ENCODE measurements around the gene TEP1. TPM values are rescaled to one million over a fixed set of nuclear protein-coding genes. Genes with fewer than 3 reads are reported as not detected.

The TEP1 gene
- total RNA-seq, 2 donors from 2014 or later = 40.2 to 41.4 TPM

- Mint-ChIP-seq H3K4me1 (ENCODE audit: low read depth) (peaks cover 20% of the 10 kb centered on the region), H3K27me3 (ENCODE audit: low read depth) (no peaks in the 10 kb centered on the region), H3K36me3 (ENCODE audit: insufficient read depth in 2 of 2) (peaks cover 10 to 35% of the 10 kb centered on the region in 2 donors), H3K4me3 (no peak overlapping the region), H3K27ac (no peak overlapping the region), H3K9me3 (no peaks in the 10 kb centered on the region)
- no peak for ATAC-seq (replicated peaks in 1 of 2)
- no peak for DNase-seq
Measured at GRCh38 chr14:20397511-20397910, 15.8 kb downstream of the TEP1 start.

DNA sequence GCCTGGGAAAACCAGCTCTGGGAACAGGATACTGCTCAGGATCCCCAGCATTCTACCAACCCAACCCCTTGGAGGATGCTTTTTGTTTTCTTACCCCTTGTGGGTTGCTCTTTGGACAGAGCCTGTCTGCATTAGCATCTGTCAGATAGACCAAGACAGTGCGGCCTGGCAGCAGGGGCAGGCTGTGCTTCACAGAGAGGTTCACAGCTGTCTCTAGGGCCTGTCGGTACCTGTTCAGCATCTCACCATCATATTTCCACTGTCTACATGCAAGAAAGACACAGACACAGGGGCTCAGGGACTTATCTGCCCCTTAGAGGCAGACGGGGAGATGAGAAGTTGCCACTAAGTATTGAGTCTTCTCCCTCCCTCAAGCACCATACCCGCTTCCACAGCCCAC is 21.8 kb downstream of the TEP1 start:
- Mint-ChIP-seq H3K27ac (no peak overlapping the region), H3K4me3 (no peak overlapping the region), H3K36me3 (ENCODE audit: insufficient read depth in 2 of 2) (peaks cover 7 to 27% of the 10 kb centered on the region in 2 donors), H3K9me3 (no peaks in the 10 kb centered on the region), H3K27me3 (ENCODE audit: low read depth) (no peaks in the 10 kb centered on the region), H3K4me1 (ENCODE audit: low read depth) (no peaks in the 10 kb centered on the region)
- DNase-seq (no peak), ATAC-seq (replicated peaks in 1 of 2) (no peak)

DNA sequence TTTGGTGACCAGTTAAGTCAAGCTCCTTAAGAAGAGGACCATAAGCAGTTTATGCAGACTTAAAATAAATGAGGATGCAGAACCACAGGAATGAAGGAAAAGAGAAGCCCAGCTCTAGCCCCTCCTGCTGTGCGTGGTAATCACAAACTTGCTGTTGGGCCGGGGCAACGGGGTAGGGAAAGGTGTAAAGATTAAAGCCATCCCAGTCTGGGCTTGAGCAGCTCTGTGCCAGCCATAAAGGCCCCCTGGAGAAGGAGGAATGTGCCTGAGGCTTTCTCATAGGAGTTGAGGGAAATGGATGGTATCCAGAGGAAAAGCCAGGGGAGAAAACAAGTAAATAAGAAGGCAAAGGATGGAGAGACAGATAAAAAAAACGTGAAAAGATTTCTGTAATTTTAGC is 25.1 kb downstream of the TEP1 start:
- ATAC-seq (replicated peaks in 1 of 2) = no peak
- no peaks in the 10 kb centered on the region for H3K27me3 Mint-ChIP-seq (ENCODE audit: low read depth)
- H3K4me3 Mint-ChIP-seq = no peak overlapping the region
- H3K9me3 Mint-ChIP-seq = no peaks in the 10 kb centered on the region
- no peaks in the 10 kb centered on the region for H3K4me1 Mint-ChIP-seq (ENCODE audit: low read depth)
- H3K27ac Mint-ChIP-seq = no peak overlapping the region
- DNase-seq = no peak
- H3K36me3 Mint-ChIP-seq (ENCODE audit: insufficient read depth in 2 of 2) = peaks cover 8 to 20% of the 10 kb centered on the region in 2 donors

GRCh38 chr14:20387576-20387975 is 25.7 kb downstream of the TEP1 start:
- H3K36me3 Mint-ChIP-seq (ENCODE audit: insufficient read depth in 2 of 2) = peaks cover 8 to 18% of the 10 kb centered on the region in 2 donors
- H3K27ac Mint-ChIP-seq = no peak overlapping the region
- DNase-seq = no peak
- H3K4me3 Mint-ChIP-seq = no peak overlapping the region
- no peak for ATAC-seq (replicated peaks in 1 of 2)
- H3K9me3 Mint-ChIP-seq = no peaks in the 10 kb centered on the region
- no peaks in the 10 kb centered on the region for H3K27me3 Mint-ChIP-seq (ENCODE audit: low read depth)
- no peaks in the 10 kb centered on the region for H3K4me1 Mint-ChIP-seq (ENCODE audit: low read depth)

GRCh38 chr14:20386276-20386855 is 26.9 kb downstream of the TEP1 start:
- Mint-ChIP-seq H3K27ac (no peak overlapping the region), H3K4me1 (ENCODE audit: low read depth) (no peaks in the 10 kb centered on the region), H3K27me3 (ENCODE audit: low read depth) (no peaks in the 10 kb centered on the region), H3K9me3 (no peaks in the 10 kb centered on the region), H3K4me3 (no peak overlapping the region), H3K36me3 (ENCODE audit: insufficient read depth in 2 of 2) (peaks cover 10 to 18% of the 10 kb centered on the region in 2 donors)
- ATAC-seq (replicated peaks in 1 of 2) (no peak), DNase-seq (no peak)

DNA sequence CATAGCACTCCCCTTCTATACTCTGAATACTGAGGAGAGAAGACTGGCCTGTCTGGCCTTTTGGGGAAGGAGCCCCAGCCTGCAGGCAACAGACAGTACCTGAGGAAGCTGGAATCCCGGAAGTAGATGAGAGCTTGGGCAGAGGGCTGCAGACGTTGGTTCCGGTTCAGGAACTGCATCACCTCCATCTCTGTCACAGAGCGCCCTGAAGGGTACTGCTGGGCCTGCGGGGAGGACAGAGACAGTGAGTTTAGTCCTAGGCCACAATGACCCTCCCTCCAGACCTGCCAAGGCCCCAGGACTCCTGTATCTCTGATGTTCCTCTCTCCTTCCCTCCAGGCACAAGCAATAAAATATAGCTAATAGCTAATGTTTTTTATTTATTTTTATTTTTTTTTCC is 28.4 kb downstream of the TEP1 start:
- no peak overlapping the region for H3K27ac Mint-ChIP-seq

GRCh38 chr14:20384321-20384720 is 29.0 kb downstream of the TEP1 start:
- DNase-seq = no peak
- Mint-ChIP-seq H3K4me3 (no peak overlapping the region), H3K9me3 (no peaks in the 10 kb centered on the region), H3K4me1 (ENCODE audit: low read depth) (peaks cover 6% of the 10 kb centered on the region), H3K36me3 (ENCODE audit: insufficient read depth in 2 of 2) (peaks cover 15 to 24% of the 10 kb centered on the region in 2 donors), H3K27ac (no peak overlapping the region), H3K27me3 (ENCODE audit: low read depth) (no peaks in the 10 kb centered on the region)
- ATAC-seq (replicated peaks in 1 of 2) = no peak

More for the DNA sequence above, 28.4 kb downstream of the TEP1 start:
- ATAC-seq (replicated peaks in 1 of 2) (no peak), DNase-seq (no peak)
- Mint-ChIP-seq H3K9me3 (no peaks in the 10 kb centered on the region), H3K4me1 (ENCODE audit: low read depth) (peaks cover 6% of the 10 kb centered on the region), H3K27me3 (ENCODE audit: low read depth) (no peaks in the 10 kb centered on the region), H3K4me3 (no peak overlapping the region), H3K36me3 (ENCODE audit: insufficient read depth in 2 of 2) (peaks cover 10 to 25% of the 10 kb centered on the region in 2 donors)

DNA sequence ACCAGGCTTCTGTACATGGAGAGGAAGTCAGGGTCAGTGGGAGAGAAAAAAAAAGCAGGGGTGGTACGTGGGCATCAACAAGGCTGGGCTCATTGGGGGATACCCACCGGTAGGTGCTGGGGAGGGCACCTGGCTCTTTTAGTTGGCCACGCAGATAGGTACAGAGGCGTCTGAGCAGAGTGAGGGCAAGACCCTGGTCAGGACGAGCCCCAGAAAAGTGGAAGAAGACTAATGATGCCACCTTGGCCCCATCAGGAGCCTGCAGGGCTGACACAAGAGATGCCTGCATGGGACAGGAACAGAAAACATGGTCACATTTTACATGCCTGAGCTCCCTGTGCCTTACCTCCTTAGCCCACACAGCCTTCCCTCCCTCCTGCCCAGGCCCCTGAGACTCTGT is 29.7 kb downstream of the TEP1 start:
- H3K4me3 Mint-ChIP-seq = no peak overlapping the region
- no peaks in the 10 kb centered on the region for H3K9me3 Mint-ChIP-seq
- DNase-seq (no peak), ATAC-seq (replicated peaks in 1 of 2) (no peak)
- no peak overlapping the region for H3K27ac Mint-ChIP-seq
- H3K36me3 Mint-ChIP-seq (ENCODE audit: insufficient read depth in 2 of 2) = peaks cover 12 to 22% of the 10 kb centered on the region in 2 donors
- peaks cover 6% of the 10 kb centered on the region for H3K4me1 Mint-ChIP-seq (ENCODE audit: low read depth)
- no peaks in the 10 kb centered on the region for H3K27me3 Mint-ChIP-seq (ENCODE audit: low read depth)

GRCh38 chr14:20383032-20383431 is 30.3 kb downstream of the TEP1 start:
- Mint-ChIP-seq H3K36me3 (ENCODE audit: insufficient read depth in 2 of 2) (peaks cover 12 to 16% of the 10 kb centered on the region in 2 donors), H3K27me3 (ENCODE audit: low read depth) (no peaks in the 10 kb centered on the region)
- DNase-seq = no peak

DNA sequence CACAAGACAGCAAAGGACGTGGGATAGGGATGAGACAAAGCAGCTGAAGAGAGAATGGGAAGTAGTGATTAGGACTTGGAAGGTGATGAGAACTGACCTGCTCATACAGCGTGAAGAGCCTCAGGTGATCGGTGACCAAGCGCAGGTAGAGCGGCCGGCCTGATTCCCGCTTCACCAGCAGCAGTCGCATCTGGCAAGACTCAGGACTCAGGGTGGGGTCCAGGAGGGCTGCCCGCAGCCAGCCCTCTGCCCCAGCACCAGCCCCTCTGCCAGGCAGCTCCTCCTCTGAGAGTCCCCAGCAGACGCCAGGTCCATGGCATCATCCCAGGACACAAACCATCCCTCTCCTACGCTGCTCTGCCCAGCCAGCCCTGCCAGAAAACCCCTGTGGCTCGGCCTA is 30.8 kb downstream of the TEP1 start:
- H3K27me3 Mint-ChIP-seq (ENCODE audit: low read depth) = no peaks in the 10 kb centered on the region
- H3K27ac Mint-ChIP-seq = no peak overlapping the region
- H3K36me3 Mint-ChIP-seq (ENCODE audit: insufficient read depth in 2 of 2) = peaks cover 13 to 17% of the 10 kb centered on the region in 2 donors
- no peak overlapping the region for H3K4me3 Mint-ChIP-seq
- DNase-seq (no peak), ATAC-seq (replicated peaks in 1 of 2) (no peak)
- H3K4me1 Mint-ChIP-seq (ENCODE audit: low read depth) = peaks cover 6% of the 10 kb centered on the region
- no peaks in the 10 kb centered on the region for H3K9me3 Mint-ChIP-seq

More at GRCh38 chr14:20383032-20383431, 30.3 kb downstream of the TEP1 start:
- peaks cover 6% of the 10 kb centered on the region for H3K4me1 Mint-ChIP-seq (ENCODE audit: low read depth)
- no peak overlapping the region for H3K4me3 Mint-ChIP-seq
- ATAC-seq (replicated peaks in 1 of 2) = no peak
- H3K9me3 Mint-ChIP-seq = no peaks in the 10 kb centered on the region
- no peak overlapping the region for H3K27ac Mint-ChIP-seq

GRCh38 chr14:20381341-20381740 is 32.0 kb downstream of the TEP1 start:
- H3K9me3 Mint-ChIP-seq = no peaks in the 10 kb centered on the region
- H3K27ac Mint-ChIP-seq = no peak overlapping the region
- no peak for DNase-seq
- no peak overlapping the region for H3K4me3 Mint-ChIP-seq
- H3K27me3 Mint-ChIP-seq (ENCODE audit: low read depth) = no peaks in the 10 kb centered on the region
- peaks cover 13 to 20% of the 10 kb centered on the region in 2 donors for H3K36me3 Mint-ChIP-seq (ENCODE audit: insufficient read depth in 2 of 2)
- no peak for ATAC-seq (replicated peaks in 1 of 2)
- peaks cover 6% of the 10 kb centered on the region for H3K4me1 Mint-ChIP-seq (ENCODE audit: low read depth)

- H3K4me1 Mint-ChIP-seq (ENCODE audit: low read depth) = peaks cover 6% of the 10 kb centered on the region
- no peaks in the 10 kb centered on the region for H3K9me3 Mint-ChIP-seq
- peak overlapping the region; percentile 13 for H3K27ac Mint-ChIP-seq
- ATAC-seq (replicated peaks in 1 of 2) (no peak), DNase-seq (no peak)
- no peak overlapping the region for H3K4me3 Mint-ChIP-seq
- H3K27me3 Mint-ChIP-seq (ENCODE audit: low read depth) = no peaks in the 10 kb centered on the region
- peaks cover 13 to 22% of the 10 kb centered on the region in 2 donors for H3K36me3 Mint-ChIP-seq (ENCODE audit: insufficient read depth in 2 of 2)
Measured at GRCh38 chr14:20380681-20381080, 32.6 kb downstream of the TEP1 start.

- DNase-seq = no peak
- no peak for ATAC-seq (replicated peaks in 1 of 2)
- Mint-ChIP-seq H3K36me3 (ENCODE audit: insufficient read depth in 2 of 2) (peaks cover 13 to 26% of the 10 kb centered on the region in 2 donors), H3K27me3 (ENCODE audit: low read depth) (no peaks in the 10 kb centered on the region), H3K27ac (no peak overlapping the region), H3K4me3 (no peak overlapping the region), H3K9me3 (no peaks in the 10 kb centered on the region), H3K4me1 (ENCODE audit: low read depth) (peaks cover 6% of the 10 kb centered on the region)
Measured at GRCh38 chr14:20379743-20380142, 33.6 kb downstream of the TEP1 start.

DNA sequence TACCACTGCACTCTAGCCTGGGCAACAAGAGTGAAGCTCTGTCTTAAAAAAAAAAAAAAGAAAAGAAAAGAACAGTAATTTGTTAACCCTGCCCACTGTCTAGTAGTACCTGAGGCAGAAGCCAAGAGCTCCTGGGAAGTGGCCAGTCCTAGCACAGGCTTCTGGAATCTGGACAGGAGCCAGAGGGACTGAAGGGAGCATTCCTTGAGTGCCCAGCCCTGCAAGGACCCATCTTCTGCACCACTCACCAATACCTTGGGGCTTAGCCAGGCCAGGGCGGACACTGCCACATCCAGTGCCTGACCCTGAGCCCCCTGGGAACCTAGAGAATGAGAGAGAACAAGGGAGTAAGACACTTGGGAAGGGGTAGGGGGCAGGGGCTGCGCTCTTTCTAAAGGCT is 36.1 kb downstream of the TEP1 start:
- Mint-ChIP-seq H3K4me3 (no peak overlapping the region), H3K27ac (no peak overlapping the region), H3K27me3 (ENCODE audit: low read depth) (no peaks in the 10 kb centered on the region), H3K9me3 (no peaks in the 10 kb centered on the region), H3K4me1 (ENCODE audit: low read depth) (peaks cover 6% of the 10 kb centered on the region), H3K36me3 (ENCODE audit: insufficient read depth in 2 of 2) (peaks cover 10 to 23% of the 10 kb centered on the region in 2 donors)
- no peak for DNase-seq
- no peak for ATAC-seq (replicated peaks in 1 of 2)
